ENCODE results near the gene NUMB.

Gene NUMB

GRCh38 chr14:73241481-73242165 lies 216.7 kb downstream of the NUMB start:
- Mint-ChIP-seq H3K27ac (no peak overlapping the region), H3K4me3 (no peak overlapping the region), H3K36me3 (ENCODE audit: low read depth) (no peaks in the 10 kb centered on the region)

GRCh38 chr14:73240816-73241480 lies 217.4 kb downstream of the NUMB start:
- Mint-ChIP-seq H3K9me3 (no peaks in the 10 kb centered on the region), H3K27me3 (peaks cover 71% of the 10 kb centered on the region), H3K36me3 (ENCODE audit: low read depth) (no peaks in the 10 kb centered on the region), H3K27ac (no peak overlapping the region), H3K4me3 (no peak overlapping the region), H3K4me1 (ENCODE audit: low read depth) (peaks cover 33% of the 10 kb centered on the region)

More at GRCh38 chr14:73241481-73242165, 216.7 kb downstream of the NUMB start:
- Mint-ChIP-seq H3K4me1 (ENCODE audit: low read depth) (peaks cover 36% of the 10 kb centered on the region), H3K9me3 (no peaks in the 10 kb centered on the region), H3K27me3 (peaks cover 67% of the 10 kb centered on the region)

DNA sequence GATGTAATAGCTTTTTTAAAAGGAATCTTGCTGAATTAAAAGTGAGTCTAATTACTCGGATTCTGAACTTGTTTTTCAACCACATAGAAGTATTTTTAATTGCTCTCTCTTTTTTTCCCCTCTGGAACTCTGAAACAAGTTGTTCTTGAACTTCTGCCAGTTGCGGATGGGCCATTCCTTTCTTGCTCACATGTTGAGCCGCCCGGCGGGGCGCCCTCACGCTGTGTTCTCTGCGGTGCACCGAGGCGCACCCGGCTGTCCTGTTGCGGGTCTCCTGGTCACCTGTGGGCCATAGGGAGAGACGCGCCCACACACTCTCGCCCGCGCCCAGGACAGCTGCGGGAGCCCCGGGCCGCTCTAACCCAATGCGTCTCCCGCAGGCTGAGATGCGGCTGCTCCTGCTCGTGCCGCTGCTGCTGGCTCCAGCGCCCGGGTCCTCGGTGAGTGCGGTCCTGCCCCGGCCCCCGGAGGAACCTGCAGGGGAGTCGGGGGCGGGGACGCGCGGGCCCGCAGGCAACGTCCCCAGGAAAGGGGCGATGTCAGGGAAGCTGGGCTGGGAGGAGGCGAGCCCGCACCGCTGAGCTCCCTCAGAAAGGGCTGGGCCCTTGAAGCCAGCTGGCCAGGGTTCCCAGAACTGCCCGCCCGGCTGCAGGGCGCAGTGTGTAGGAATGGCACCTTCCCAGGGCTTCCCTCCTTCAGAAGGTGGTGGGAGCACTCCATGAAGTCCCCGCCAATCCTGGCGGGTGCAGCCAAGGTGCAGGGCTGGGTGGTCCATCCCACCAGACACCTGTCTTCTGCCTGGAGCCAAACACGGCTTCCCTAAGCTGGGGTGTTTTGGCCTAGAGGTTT lies 218.7 kb downstream of the NUMB start:
- H3K36me3 Mint-ChIP-seq (ENCODE audit: low read depth) = no peaks in the 10 kb centered on the region
- H3K27ac Mint-ChIP-seq = no peak overlapping the region
- peaks cover 29% of the 10 kb centered on the region for H3K4me1 Mint-ChIP-seq (ENCODE audit: low read depth)
- no peaks in the 10 kb centered on the region for H3K9me3 Mint-ChIP-seq
- peaks cover 76% of the 10 kb centered on the region for H3K27me3 Mint-ChIP-seq
- H3K4me3 Mint-ChIP-seq = no peak overlapping the region

- Mint-ChIP-seq H3K27me3 (peaks cover 77% of the 10 kb centered on the region), H3K9me3 (no peaks in the 10 kb centered on the region), H3K4me1 (ENCODE audit: low read depth) (peaks cover 29% of the 10 kb centered on the region)
Observed at GRCh38 chr14:73238941-73239340, 219.4 kb downstream of the NUMB start.

GRCh38 chr14:73238424-73238852 lies 219.9 kb downstream of the NUMB start:
- no peaks in the 10 kb centered on the region for H3K9me3 Mint-ChIP-seq
- H3K27me3 Mint-ChIP-seq = peaks cover 77% of the 10 kb centered on the region
- H3K36me3 Mint-ChIP-seq (ENCODE audit: low read depth) = no peaks in the 10 kb centered on the region
- peaks cover 25% of the 10 kb centered on the region for H3K4me1 Mint-ChIP-seq (ENCODE audit: low read depth)
- peak overlapping the region; percentile 28 for H3K4me3 Mint-ChIP-seq
- H3K27ac Mint-ChIP-seq = no peak overlapping the region

More at GRCh38 chr14:73238941-73239340, 219.4 kb downstream of the NUMB start:
- no peaks in the 10 kb centered on the region for H3K36me3 Mint-ChIP-seq (ENCODE audit: low read depth)
- H3K4me3 Mint-ChIP-seq = no peak overlapping the region
- H3K27ac Mint-ChIP-seq = no peak overlapping the region

DNA sequence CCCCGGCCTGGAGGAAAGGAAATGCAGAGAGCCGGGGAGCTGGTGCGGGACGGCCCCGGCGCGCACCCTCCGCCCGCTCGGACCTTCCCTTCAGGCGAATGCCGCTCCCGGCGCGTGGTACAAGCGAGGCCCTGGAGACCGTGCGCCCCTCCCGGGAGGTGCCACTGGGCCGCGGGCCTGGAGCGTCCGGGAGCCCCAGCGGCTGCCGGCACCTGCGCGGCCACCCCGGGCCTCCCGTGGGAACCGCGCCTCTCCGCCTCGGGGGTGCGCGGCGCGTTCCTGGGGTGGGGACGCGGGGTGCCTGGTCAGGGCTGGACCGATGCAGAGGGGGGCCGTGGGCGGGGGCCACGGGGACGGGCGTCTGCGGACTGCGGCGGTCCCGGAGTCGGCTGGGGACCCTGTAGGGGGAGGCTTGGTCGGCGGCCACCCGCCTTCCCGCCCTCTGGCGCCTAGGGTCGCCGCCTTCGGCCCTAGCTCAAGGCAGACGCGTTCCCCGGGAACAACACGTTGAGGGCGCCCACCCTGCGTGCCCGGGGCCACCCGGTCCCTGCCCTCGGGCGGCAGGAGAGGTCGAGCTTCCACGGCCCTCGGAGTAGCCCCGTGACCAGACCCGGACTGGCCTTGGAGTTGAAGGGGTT lies 220.4 kb downstream of the NUMB start:
- Mint-ChIP-seq H3K9me3 (no peaks in the 10 kb centered on the region), H3K36me3 (ENCODE audit: low read depth) (no peaks in the 10 kb centered on the region), H3K27ac (no peak overlapping the region), H3K4me1 (ENCODE audit: low read depth) (peaks cover 22% of the 10 kb centered on the region), H3K27me3 (peaks cover 75% of the 10 kb centered on the region), H3K4me3 (peak overlapping the region; percentile 28)

- no peak within 1 kb of the TSS for H3K27ac Mint-ChIP-seq
- no peaks in the 10 kb centered on the region for H3K9me3 Mint-ChIP-seq
- peaks cover 75% of the 10 kb centered on the region for H3K27me3 Mint-ChIP-seq
- no peaks in the 10 kb centered on the region for H3K36me3 Mint-ChIP-seq (ENCODE audit: low read depth)
- peaks cover 17% of the 10 kb centered on the region for H3K4me1 Mint-ChIP-seq (ENCODE audit: low read depth)
- peak within 1 kb of the TSS; percentile 66 for H3K4me3 Mint-ChIP-seq
Observed at GRCh38 chr14:73237219-73237785, 221.0 kb downstream of the NUMB start, which contains the start of gene PAPLN. Gene PAPLN, plus strand, starts transcription at chr14:73237506. Its CDS starts 2,273 bp downstream, at chr14:73239779.

DNA sequence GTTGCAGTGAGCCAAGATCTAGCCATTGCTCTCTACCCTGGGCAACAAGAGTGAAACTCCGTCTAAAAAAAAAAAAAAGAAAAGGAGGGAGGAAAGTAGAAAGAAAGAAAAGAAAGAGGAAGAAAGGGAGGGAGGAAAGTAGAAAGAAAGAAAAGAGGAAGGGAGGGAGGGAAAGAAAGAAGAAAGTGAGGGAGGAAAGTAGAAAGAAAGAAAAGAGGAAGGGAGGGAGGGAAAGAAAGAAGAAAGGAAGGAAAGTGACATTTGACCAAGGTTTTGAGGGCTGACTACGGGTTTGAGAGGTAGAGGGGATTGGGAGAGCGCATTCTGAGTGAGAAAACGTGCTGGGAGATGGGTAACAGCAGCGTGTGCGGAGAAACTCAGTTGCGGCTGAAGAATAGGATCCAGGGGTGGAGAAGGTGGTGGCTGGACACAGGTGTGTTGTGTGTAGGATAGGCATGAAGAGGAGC lies 221.6 kb downstream of the NUMB start:
- Mint-ChIP-seq H3K27me3 (peaks cover 72% of the 10 kb centered on the region), H3K27ac (no peak overlapping the region), H3K4me3 (peak overlapping the region; percentile 66), H3K4me1 (ENCODE audit: low read depth) (peaks cover 14% of the 10 kb centered on the region), H3K9me3 (no peaks in the 10 kb centered on the region), H3K36me3 (ENCODE audit: low read depth) (no peaks in the 10 kb centered on the region)

DNA sequence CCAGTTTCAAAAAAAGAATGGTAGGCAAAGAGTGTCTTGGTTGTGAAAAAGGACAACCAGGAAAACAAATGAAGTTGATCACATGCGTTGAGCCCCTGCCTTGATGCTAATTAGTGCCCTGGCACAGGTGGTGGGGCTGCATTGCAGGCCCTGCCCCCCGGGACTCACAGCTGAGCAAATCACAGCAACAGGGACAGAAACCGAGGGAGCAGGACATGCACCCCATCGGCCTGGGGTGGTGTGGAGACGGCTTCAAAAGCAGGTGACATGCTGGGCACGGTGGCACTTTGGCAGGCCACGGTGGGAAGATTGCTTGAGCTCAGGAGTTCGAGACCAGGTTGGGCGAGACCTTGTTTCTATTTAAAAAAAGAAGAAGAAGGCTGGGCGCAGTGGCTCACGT lies 222.2 kb downstream of the NUMB start:
- Mint-ChIP-seq H3K9me3 (no peaks in the 10 kb centered on the region), H3K27me3 (peaks cover 66% of the 10 kb centered on the region), H3K4me1 (ENCODE audit: low read depth) (peaks cover 11% of the 10 kb centered on the region), H3K4me3 (no peak overlapping the region), H3K27ac (no peak overlapping the region), H3K36me3 (ENCODE audit: low read depth) (no peaks in the 10 kb centered on the region)

DNA sequence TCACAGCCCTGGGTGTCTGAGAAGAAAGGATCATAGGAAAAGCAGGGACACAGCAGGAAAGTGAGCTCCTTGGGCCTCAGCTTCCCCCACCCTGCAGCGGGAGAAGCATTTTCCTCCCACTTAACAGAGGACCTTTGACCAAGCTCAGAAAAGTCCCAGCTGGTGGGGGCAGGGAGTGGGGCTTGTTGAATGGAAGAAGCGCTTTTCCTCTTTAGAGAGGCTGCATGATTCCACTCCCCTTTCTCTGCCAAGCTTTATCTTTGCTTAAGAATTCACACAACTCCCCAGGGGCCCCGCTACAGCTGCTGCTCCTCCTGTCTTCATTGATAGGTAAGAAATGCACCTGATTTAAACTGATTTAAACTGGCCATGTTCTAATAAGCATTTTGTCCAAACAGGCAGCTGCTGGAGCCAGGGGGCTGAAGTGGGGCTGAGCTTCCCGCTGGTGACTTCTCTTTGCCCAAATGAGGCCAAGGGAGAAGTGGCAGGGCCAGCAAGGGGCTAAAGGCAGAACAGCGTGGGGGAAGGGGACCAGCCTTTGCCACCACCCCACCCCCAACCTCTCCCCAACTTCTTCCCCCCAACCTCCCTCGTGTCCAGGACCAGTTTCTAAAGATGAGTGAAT lies 222.7 kb downstream of the NUMB start:
- Mint-ChIP-seq H3K9me3 (no peaks in the 10 kb centered on the region), H3K4me1 (ENCODE audit: low read depth) (peaks cover 11% of the 10 kb centered on the region), H3K4me3 (no peak overlapping the region), H3K27ac (no peak overlapping the region), H3K27me3 (peaks cover 63% of the 10 kb centered on the region), H3K36me3 (ENCODE audit: low read depth) (no peaks in the 10 kb centered on the region)

GRCh38 chr14:73234586-73235394 lies 223.6 kb downstream of the NUMB start:
- Mint-ChIP-seq H3K27ac (no peak overlapping the region), H3K36me3 (ENCODE audit: low read depth) (no peaks in the 10 kb centered on the region), H3K27me3 (peaks cover 58% of the 10 kb centered on the region), H3K4me3 (no peak overlapping the region), H3K4me1 (ENCODE audit: low read depth) (peaks cover 11% of the 10 kb centered on the region), H3K9me3 (no peaks in the 10 kb centered on the region)

DNA sequence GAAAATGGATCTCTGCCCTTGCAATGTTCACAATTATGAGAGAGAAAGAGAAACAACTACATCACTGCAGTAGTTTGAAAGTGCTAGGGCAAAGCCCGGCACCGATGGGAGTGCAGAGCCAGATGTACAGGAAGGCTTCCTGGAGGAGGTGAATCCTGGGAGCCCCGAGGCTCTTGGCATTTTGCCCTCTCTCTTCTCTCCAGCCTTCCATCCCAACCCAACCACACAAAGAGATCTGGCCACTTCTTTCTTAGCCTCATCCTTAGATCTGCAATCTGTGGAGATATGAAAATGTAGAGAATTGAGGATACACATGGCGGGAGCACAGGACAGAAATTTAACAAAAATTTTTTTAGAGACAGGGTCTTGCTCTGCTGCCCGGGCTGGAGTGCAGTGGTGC lies 224.3 kb downstream of the NUMB start:
- no peak overlapping the region for H3K27ac Mint-ChIP-seq
- H3K4me3 Mint-ChIP-seq = no peak overlapping the region
- H3K4me1 Mint-ChIP-seq (ENCODE audit: low read depth) = peaks cover 11% of the 10 kb centered on the region
- H3K36me3 Mint-ChIP-seq (ENCODE audit: low read depth) = no peaks in the 10 kb centered on the region
- H3K27me3 Mint-ChIP-seq = peaks cover 52% of the 10 kb centered on the region
- H3K9me3 Mint-ChIP-seq = no peaks in the 10 kb centered on the region

- Mint-ChIP-seq H3K27me3 (peaks cover 48% of the 10 kb centered on the region), H3K27ac (no peak overlapping the region), H3K4me3 (no peak overlapping the region), H3K36me3 (ENCODE audit: low read depth) (no peaks in the 10 kb centered on the region), H3K4me1 (ENCODE audit: low read depth) (peaks cover 10% of the 10 kb centered on the region), H3K9me3 (no peaks in the 10 kb centered on the region)
Observed at GRCh38 chr14:73233564-73233963, 224.8 kb downstream of the NUMB start.

Measured in stimulated activated naive CD8-positive, alpha-beta T cell treated with anti-CD3 and anti-CD28 coated beads, Interleukin-15, Interleukin-2, amounts not matched to agents 100 ng/mL and 50 ng/mL, for 24 hours (primary cell).